Measurements from ENCODE around the gene PCDH19.

GRCh38 chrX:100299559-100299958 is 110.5 kb downstream of the PCDH19 start:
- TF ChIP-seq CTCF (IDR thresholded peaks at IDR 0.05) (no peak), POLR2A (IDR thresholded peaks at IDR 0.05) (no peak)

All from body of pancreas (tissue), 4 donors.